Ishikawa (cell line): ENCODE data around the gene RIMOC1.
A peak's percentile ranks its signal among the peaks of the same experiment; 100 is the strongest.

ENCODE experiments used
- CEBPB ChIP-seq: IDR thresholded peaks from 2 replicates; pipeline ENCODE4 v1.6.1; 2012
- CREB1 ChIP-seq: IDR thresholded peaks from 2 replicates; pipeline ENCODE4 v1.6.1; 2012; ENCODE audit warnings: low read depth
- EGR1 ChIP-seq: IDR thresholded peaks from 2 replicates; pipeline ENCODE4 v1.6.1; 2012
- EP300 ChIP-seq: IDR thresholded peaks from 2 replicates; pipeline ENCODE4 v1.6.1; 2012; ENCODE audit warnings: borderline replicate concordance
- FOXM1 ChIP-seq: IDR thresholded peaks from 2 replicates; pipeline ENCODE4 v1.6.1; 2012; ENCODE audit warnings: low read depth, borderline replicate concordance
- NFIC ChIP-seq: IDR thresholded peaks from 2 replicates; pipeline ENCODE4 v1.6.1; 2012
- RAD21 ChIP-seq: IDR thresholded peaks from 2 replicates; pipeline ENCODE4 v1.6.1; 2012; ENCODE audit warnings: low read depth
- TAF1 ChIP-seq: IDR thresholded peaks from 2 replicates; pipeline ENCODE4 v1.6.1; 2012; ENCODE audit warnings: low read depth, mild to moderate bottlenecking
- TCF12 ChIP-seq: IDR thresholded peaks from 2 replicates; pipeline ENCODE4 v1.6.1; 2012; ENCODE audit warnings: low read depth
- TEAD4 ChIP-seq: IDR thresholded peaks from 2 replicates; pipeline ENCODE4 v1.6.1; 2012
- YY1 ChIP-seq: IDR thresholded peaks from 2 replicates; pipeline ENCODE4 v1.6.1; 2012; ENCODE audit warnings: low read depth
- ZBTB7A ChIP-seq: IDR thresholded peaks from 2 replicates; pipeline ENCODE4 v1.6.1; 2012; ENCODE audit warnings: low read depth
- TF ChIP-seq, protein P1 (sequence below): IDR thresholded peaks from 2 replicates; pipeline ENCODE4 v1.6.1; 2012
- TF ChIP-seq, protein P2 (sequence below): IDR thresholded peaks from 2 replicates; pipeline ENCODE4 v1.6.1; 2012; ENCODE audit warnings: low read depth, mild to moderate bottlenecking
- TF ChIP-seq, protein P3 (sequence below): IDR thresholded peaks from 2 replicates; pipeline ENCODE4 v1.6.1; 2012

RIMOC1 gene

GRCh38 chr5:41869151-41869723 is 34.9 kb upstream of the RIMOC1 start:
- TF ChIP-seq TEAD4, result no peak
- no peak for TF ChIP-seq TAF1
- TF ChIP-seq CEBPB, result no peak
- no peak for TF ChIP-seq EGR1
- TF ChIP-seq FOXM1, result no peak
- TF ChIP-seq ZBTB7A, result no peak
- no peak for TF ChIP-seq YY1
- TF ChIP-seq, protein P1, sequence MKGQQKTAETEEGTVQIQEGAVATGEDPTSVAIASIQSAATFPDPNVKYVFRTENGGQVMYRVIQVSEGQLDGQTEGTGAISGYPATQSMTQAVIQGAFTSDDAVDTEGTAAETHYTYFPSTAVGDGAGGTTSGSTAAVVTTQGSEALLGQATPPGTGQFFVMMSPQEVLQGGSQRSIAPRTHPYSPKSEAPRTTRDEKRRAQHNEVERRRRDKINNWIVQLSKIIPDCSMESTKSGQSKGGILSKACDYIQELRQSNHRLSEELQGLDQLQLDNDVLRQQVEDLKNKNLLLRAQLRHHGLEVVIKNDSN, result no peak
- TF ChIP-seq, protein P2, sequence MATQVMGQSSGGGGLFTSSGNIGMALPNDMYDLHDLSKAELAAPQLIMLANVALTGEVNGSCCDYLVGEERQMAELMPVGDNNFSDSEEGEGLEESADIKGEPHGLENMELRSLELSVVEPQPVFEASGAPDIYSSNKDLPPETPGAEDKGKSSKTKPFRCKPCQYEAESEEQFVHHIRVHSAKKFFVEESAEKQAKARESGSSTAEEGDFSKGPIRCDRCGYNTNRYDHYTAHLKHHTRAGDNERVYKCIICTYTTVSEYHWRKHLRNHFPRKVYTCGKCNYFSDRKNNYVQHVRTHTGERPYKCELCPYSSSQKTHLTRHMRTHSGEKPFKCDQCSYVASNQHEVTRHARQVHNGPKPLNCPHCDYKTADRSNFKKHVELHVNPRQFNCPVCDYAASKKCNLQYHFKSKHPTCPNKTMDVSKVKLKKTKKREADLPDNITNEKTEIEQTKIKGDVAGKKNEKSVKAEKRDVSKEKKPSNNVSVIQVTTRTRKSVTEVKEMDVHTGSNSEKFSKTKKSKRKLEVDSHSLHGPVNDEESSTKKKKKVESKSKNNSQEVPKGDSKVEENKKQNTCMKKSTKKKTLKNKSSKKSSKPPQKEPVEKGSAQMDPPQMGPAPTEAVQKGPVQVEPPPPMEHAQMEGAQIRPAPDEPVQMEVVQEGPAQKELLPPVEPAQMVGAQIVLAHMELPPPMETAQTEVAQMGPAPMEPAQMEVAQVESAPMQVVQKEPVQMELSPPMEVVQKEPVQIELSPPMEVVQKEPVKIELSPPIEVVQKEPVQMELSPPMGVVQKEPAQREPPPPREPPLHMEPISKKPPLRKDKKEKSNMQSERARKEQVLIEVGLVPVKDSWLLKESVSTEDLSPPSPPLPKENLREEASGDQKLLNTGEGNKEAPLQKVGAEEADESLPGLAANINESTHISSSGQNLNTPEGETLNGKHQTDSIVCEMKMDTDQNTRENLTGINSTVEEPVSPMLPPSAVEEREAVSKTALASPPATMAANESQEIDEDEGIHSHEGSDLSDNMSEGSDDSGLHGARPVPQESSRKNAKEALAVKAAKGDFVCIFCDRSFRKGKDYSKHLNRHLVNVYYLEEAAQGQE, result no peak
- no peak for TF ChIP-seq TCF12
- TF ChIP-seq CREB1, result no peak
- no peak for TF ChIP-seq NFIC
- TF ChIP-seq, protein P3, sequence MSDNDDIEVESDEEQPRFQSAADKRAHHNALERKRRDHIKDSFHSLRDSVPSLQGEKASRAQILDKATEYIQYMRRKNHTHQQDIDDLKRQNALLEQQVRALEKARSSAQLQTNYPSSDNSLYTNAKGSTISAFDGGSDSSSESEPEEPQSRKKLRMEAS, result no peak
- no peak for TF ChIP-seq RAD21
- no peak for TF ChIP-seq EP300

- TF ChIP-seq EGR1 (no peak), CREB1 (peak; percentile 6; the same call in 1 of the 2 replicates), NFIC (peak; percentile 40; the same call in 1 of the 2 replicates), EP300 (no peak), YY1 (peak; percentile 81; the same call in 1 of the 2 replicates), RAD21 (no peak), TAF1 (peak; percentile 57; the same call in 1 of the 2 replicates), TEAD4 (peak; percentile 14; the same call in 1 of the 2 replicates), TCF12 (0 out of 2 replicates have a peak, but pooled peaks have one; percentile 15), FOXM1 (0 out of 2 replicates have a peak, but pooled peaks have one; percentile 21)
- TF ChIP-seq, protein P1, result no peak
- TF ChIP-seq, protein P3, result peak; percentile 90
Observed at GRCh38 chr5:41869724-41870626, 34.2 kb upstream of the RIMOC1 start, which contains the start of gene OXCT1. Gene OXCT1 (minus strand): TSS chr5:41870425. CDS start chr5:41870358, 67 bp downstream.

- TF ChIP-seq, protein P2, result no peak
- TF ChIP-seq, protein P3, result no peak
- TF ChIP-seq ZBTB7A, result no peak
- TF ChIP-seq TCF12, result no peak
Observed at GRCh38 chr5:41870627-41871048, 33.5 kb upstream of the RIMOC1 start.

DNA sequence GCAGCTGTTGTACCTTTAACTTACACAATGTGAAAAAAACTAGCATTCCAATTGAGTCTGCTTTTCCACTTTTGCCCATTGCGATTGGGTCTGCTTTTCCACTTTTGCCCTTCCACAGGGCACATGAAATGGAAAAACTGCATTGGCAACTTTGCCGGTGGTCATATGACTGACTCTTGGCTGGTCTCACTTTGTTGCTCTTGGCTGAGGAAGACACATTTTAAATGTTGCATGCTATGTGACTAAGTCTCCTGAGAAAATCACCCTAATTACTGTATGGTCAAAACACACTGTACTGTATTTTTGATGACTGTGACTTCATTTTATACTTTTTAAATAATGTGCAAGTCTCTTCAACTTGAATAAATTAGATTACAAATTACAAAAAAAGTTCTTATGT is 32.3 kb upstream of the RIMOC1 start:
- TF ChIP-seq, protein P2, result no peak
- TF ChIP-seq CREB1, result no peak
- TF ChIP-seq NFIC, result 0 out of 2 replicates have a peak, but pooled peaks have one; percentile 47
- no peak for TF ChIP-seq RAD21
- TF ChIP-seq FOXM1, result no peak
- no peak for TF ChIP-seq CEBPB
- TF ChIP-seq, protein P1, result peak; percentile 64
